K562 (cell line): Measurements from ENCODE around the gene TP53RK. TPM values are rescaled to one million over a fixed set of nuclear protein-coding genes. Genes with fewer than 3 reads are reported as not detected.

Source experiments
- ARNT ChIP-seq, 2 experiments: fragments of 450-650 bp; IDR thresholded peaks; 2 replicates each; pipeline ENCODE4 v1.6.1; 2016; ENCODE audit warnings: mild to moderate bottlenecking in 1 of 2
- LEF1 ChIP-seq: fragments of 450-650 bp; IDR thresholded peaks from 2 replicates; pipeline ENCODE4 v1.6.1; 2016; ENCODE audit warnings: mild to moderate bottlenecking
- PML ChIP-seq: IDR thresholded peaks from 2 replicates; pipeline ENCODE4 v1.6.1; 2012; ENCODE audit warnings: low read length, inconsistent platforms
- polyA plus RNA-seq, 8 experiments: library from polyadenylated mRNA; depleted of rRNA in 4 of 8; stranded (reverse) in 5 of 8; unstranded in 3 of 8; fragments of >200 nt; fragmentation: Nextera tagmentation in 2 of 8; fragmentation: Illumina TruSeq in 1 of 8; extraction: Ambion mirVana in 2 of 8; extraction: Trizol in 1 of 8; gene quantifications; 2 replicates each; pipeline versions ENCODE4 v1.2.1 to v1.2.3, GENCODE V29; 2011 to 2014; ENCODE audit warnings: inconsistent platforms in 1 of 8, missing spikeins in 1 of 8
- total RNA-seq, 7 experiments: library from RNA; depleted of rRNA in 6 of 7; stranded (reverse); fragments of >200 nt in 6 of 7; fragmentation: Illumina TruSeq in 2 of 7; extraction: Trizol in 2 of 7; gene quantifications; 2 replicates each; pipeline versions ENCODE4 v1.2.1 to v1.2.3, GENCODE V29; 2011 to 2021; ENCODE audit warnings: low replicate concordance in 1 of 7
- TF ChIP-seq, protein P1 (sequence below): fragments of 450-650 bp; IDR thresholded peaks from 2 replicates; pipeline ENCODE4 v1.6.1; 2018; ENCODE audit not compliant: partially characterized antibody
- TF ChIP-seq, protein P2 (sequence below), 2 experiments: fragments of 450-650 bp; IDR thresholded peaks; 2 replicates each; pipeline ENCODE4 v1.6.1; 2018; ENCODE audit warnings: mild to moderate bottlenecking in 2 of 2, low read depth in 1 of 2; ENCODE audit not compliant: partially characterized antibody in 2 of 2
- TF ChIP-seq, protein P3 (sequence below): fragments of 450-650 bp; IDR thresholded peaks from 2 replicates; pipeline ENCODE4 v1.6.1; 2016; ENCODE audit warnings: mild to moderate bottlenecking, moderate library complexity

The TP53RK gene
- total and polyA plus RNA-seq, 9 of the 15 experiments (the other 6 are each of a cell fraction or from before 2014, with no cell fraction given), result 2.9 to 43.5 (median 17.2) TPM

DNA sequence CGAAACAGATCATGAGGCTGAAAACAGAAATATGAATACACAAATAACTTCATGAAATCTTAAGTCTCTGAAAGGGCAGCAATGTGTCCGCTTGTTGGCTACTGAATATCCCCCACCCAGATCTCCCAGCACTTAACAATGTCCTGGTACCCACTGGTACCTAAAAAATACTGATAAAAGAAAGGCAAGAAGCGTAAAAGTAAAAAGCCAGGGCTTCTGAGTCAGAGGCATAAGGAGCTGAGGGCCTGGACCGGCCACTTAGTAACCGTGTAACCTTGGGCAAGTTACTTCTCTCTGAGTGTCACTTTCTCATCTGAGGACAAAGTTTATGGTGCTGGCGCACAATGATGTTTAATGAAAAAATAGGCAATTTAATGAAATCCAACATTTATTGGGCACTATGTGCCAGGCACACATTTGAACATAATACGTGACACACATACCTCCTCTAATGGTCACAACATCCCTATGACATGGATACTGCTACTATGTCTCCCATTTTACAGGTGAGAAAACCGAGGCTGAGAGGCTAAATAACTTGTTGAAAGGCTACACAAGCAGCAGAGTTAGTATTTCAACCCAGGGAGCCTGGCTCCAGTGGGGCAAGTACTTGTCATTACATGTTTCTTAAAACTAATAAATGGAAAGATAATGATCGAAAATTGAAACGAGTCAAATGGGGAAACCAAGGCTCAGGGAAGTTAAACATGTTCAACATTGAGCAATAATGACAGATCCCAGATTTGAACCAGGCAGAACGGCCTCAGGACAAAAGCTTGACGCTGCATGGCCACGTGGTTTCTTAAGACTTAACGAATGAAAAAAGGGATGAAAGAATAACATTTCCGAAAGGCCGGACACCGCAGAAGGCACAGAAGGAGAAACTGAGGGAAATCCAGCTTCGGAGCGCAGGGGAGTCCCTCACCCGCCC, 828 bp downstream of the TP53RK start (continued):
- TF ChIP-seq, protein P1, sequence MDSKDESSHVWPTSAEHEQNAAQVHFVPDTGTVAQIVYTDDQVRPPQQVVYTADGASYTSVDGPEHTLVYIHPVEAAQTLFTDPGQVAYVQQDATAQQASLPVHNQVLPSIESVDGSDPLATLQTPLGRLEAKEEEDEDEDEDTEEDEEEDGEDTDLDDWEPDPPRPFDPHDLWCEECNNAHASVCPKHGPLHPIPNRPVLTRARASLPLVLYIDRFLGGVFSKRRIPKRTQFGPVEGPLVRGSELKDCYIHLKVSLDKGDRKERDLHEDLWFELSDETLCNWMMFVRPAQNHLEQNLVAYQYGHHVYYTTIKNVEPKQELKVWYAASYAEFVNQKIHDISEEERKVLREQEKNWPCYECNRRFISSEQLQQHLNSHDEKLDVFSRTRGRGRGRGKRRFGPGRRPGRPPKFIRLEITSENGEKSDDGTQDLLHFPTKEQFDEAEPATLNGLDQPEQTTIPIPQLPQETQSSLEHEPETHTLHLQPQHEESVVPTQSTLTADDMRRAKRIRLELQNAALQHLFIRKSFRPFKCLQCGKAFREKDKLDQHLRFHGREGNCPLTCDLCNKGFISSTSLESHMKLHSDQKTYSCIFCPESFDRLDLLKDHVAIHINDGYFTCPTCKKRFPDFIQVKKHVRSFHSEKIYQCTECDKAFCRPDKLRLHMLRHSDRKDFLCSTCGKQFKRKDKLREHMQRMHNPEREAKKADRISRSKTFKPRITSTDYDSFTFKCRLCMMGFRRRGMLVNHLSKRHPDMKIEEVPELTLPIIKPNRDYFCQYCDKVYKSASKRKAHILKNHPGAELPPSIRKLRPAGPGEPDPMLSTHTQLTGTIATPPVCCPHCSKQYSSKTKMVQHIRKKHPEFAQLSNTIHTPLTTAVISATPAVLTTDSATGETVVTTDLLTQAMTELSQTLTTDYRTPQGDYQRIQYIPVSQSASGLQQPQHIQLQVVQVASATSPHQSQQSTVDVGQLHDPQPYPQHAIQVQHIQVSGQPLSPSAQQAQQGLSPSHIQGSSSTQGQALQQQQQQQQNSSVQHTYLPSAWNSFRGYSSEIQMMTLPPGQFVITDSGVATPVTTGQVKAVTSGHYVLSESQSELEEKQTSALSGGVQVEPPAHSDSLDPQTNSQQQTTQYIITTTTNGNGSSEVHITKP, result no peak
- TF ChIP-seq, protein P2, sequence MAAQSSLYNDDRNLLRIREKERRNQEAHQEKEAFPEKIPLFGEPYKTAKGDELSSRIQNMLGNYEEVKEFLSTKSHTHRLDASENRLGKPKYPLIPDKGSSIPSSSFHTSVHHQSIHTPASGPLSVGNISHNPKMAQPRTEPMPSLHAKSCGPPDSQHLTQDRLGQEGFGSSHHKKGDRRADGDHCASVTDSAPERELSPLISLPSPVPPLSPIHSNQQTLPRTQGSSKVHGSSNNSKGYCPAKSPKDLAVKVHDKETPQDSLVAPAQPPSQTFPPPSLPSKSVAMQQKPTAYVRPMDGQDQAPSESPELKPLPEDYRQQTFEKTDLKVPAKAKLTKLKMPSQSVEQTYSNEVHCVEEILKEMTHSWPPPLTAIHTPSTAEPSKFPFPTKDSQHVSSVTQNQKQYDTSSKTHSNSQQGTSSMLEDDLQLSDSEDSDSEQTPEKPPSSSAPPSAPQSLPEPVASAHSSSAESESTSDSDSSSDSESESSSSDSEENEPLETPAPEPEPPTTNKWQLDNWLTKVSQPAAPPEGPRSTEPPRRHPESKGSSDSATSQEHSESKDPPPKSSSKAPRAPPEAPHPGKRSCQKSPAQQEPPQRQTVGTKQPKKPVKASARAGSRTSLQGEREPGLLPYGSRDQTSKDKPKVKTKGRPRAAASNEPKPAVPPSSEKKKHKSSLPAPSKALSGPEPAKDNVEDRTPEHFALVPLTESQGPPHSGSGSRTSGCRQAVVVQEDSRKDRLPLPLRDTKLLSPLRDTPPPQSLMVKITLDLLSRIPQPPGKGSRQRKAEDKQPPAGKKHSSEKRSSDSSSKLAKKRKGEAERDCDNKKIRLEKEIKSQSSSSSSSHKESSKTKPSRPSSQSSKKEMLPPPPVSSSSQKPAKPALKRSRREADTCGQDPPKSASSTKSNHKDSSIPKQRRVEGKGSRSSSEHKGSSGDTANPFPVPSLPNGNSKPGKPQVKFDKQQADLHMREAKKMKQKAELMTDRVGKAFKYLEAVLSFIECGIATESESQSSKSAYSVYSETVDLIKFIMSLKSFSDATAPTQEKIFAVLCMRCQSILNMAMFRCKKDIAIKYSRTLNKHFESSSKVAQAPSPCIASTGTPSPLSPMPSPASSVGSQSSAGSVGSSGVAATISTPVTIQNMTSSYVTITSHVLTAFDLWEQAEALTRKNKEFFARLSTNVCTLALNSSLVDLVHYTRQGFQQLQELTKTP (IDR thresholded peaks at IDR 0.05; ENCODE audit: low read depth in 1 of 2, partially characterized antibody in 2 of 2), result peak in 1 of 2 experiments; percentile 46
- no peak for TF ChIP-seq LEF1
- TF ChIP-seq PML, result no peak
- TF ChIP-seq, protein P3, sequence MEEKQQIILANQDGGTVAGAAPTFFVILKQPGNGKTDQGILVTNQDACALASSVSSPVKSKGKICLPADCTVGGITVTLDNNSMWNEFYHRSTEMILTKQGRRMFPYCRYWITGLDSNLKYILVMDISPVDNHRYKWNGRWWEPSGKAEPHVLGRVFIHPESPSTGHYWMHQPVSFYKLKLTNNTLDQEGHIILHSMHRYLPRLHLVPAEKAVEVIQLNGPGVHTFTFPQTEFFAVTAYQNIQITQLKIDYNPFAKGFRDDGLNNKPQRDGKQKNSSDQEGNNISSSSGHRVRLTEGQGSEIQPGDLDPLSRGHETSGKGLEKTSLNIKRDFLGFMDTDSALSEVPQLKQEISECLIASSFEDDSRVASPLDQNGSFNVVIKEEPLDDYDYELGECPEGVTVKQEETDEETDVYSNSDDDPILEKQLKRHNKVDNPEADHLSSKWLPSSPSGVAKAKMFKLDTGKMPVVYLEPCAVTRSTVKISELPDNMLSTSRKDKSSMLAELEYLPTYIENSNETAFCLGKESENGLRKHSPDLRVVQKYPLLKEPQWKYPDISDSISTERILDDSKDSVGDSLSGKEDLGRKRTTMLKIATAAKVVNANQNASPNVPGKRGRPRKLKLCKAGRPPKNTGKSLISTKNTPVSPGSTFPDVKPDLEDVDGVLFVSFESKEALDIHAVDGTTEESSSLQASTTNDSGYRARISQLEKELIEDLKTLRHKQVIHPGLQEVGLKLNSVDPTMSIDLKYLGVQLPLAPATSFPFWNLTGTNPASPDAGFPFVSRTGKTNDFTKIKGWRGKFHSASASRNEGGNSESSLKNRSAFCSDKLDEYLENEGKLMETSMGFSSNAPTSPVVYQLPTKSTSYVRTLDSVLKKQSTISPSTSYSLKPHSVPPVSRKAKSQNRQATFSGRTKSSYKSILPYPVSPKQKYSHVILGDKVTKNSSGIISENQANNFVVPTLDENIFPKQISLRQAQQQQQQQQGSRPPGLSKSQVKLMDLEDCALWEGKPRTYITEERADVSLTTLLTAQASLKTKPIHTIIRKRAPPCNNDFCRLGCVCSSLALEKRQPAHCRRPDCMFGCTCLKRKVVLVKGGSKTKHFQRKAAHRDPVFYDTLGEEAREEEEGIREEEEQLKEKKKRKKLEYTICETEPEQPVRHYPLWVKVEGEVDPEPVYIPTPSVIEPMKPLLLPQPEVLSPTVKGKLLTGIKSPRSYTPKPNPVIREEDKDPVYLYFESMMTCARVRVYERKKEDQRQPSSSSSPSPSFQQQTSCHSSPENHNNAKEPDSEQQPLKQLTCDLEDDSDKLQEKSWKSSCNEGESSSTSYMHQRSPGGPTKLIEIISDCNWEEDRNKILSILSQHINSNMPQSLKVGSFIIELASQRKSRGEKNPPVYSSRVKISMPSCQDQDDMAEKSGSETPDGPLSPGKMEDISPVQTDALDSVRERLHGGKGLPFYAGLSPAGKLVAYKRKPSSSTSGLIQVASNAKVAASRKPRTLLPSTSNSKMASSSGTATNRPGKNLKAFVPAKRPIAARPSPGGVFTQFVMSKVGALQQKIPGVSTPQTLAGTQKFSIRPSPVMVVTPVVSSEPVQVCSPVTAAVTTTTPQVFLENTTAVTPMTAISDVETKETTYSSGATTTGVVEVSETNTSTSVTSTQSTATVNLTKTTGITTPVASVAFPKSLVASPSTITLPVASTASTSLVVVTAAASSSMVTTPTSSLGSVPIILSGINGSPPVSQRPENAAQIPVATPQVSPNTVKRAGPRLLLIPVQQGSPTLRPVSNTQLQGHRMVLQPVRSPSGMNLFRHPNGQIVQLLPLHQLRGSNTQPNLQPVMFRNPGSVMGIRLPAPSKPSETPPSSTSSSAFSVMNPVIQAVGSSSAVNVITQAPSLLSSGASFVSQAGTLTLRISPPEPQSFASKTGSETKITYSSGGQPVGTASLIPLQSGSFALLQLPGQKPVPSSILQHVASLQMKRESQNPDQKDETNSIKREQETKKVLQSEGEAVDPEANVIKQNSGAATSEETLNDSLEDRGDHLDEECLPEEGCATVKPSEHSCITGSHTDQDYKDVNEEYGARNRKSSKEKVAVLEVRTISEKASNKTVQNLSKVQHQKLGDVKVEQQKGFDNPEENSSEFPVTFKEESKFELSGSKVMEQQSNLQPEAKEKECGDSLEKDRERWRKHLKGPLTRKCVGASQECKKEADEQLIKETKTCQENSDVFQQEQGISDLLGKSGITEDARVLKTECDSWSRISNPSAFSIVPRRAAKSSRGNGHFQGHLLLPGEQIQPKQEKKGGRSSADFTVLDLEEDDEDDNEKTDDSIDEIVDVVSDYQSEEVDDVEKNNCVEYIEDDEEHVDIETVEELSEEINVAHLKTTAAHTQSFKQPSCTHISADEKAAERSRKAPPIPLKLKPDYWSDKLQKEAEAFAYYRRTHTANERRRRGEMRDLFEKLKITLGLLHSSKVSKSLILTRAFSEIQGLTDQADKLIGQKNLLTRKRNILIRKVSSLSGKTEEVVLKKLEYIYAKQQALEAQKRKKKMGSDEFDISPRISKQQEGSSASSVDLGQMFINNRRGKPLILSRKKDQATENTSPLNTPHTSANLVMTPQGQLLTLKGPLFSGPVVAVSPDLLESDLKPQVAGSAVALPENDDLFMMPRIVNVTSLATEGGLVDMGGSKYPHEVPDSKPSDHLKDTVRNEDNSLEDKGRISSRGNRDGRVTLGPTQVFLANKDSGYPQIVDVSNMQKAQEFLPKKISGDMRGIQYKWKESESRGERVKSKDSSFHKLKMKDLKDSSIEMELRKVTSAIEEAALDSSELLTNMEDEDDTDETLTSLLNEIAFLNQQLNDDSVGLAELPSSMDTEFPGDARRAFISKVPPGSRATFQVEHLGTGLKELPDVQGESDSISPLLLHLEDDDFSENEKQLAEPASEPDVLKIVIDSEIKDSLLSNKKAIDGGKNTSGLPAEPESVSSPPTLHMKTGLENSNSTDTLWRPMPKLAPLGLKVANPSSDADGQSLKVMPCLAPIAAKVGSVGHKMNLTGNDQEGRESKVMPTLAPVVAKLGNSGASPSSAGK, result peak; percentile 48
- peak; percentile 38 to 68; a peak in 1 of 4 replicates for TF ChIP-seq ARNT (IDR thresholded peaks at IDR 0.05)
